Naive thymus-derived CD4-positive, alpha-beta T cell (primary cell): ENCODE data around the gene WARS2. TPM values are rescaled to one million over a fixed set of nuclear protein-coding genes. Genes with fewer than 3 reads are reported as not detected.
"Not testable (repeated sequence)": the region's sequence is repeated elsewhere in the genome, so short reads cannot be mapped to it uniquely, and the experiment has no call there.

Experiments used
- ATAC-seq: fragments of 150-1000 bp; cut with Tn5 transposase; 2 replicates; pipeline ENCODE4 v1.10.0; 2021; ENCODE audit warnings: mild to moderate bottlenecking, moderate library complexity
- CTCF ChIA-PET: fragments of 350-600 bp; sonication (Branson Sonifier 250); formaldehyde crosslinking; loops from one replicate; lab custom pipeline; 2021; ENCODE audit warnings: antibody characterized with exemption; lab: Charles Lee
- POLR2A ChIA-PET: fragments of 350-600 bp; sonication (Branson Sonifier 250); formaldehyde crosslinking; loops from one replicate; lab custom pipeline; 2021; ENCODE audit warnings: antibody characterized with exemption, inconsistent platforms; lab: Charles Lee
- DNase-seq, 9 donors: peaks; one replicate each; pipeline versions ENCODE4 v3.0.0 to v3.0.0-alpha.2; 2020 to 2022; ENCODE audit warnings: mixed read lengths in 1 of 9
- H3K27ac ChIP-seq: one replicate; pipeline ENCODE4 v1.7.0; 2013; ENCODE audit warnings: mild to moderate bottlenecking, low read depth, low read length, moderate library complexity
- H3K27me3 ChIP-seq, 2 donors: one replicate each; pipeline ENCODE4 v1.7.0; 2013; ENCODE audit warnings: low read length in 2 of 2, mild to moderate bottlenecking in 2 of 2, moderate library complexity in 2 of 2; ENCODE audit not compliant: control insufficient read depth in 2 of 2, insufficient read depth in 2 of 2
- H3K36me3 ChIP-seq, 3 experiments: 1 replicate in 2 of 3; 2 replicates in 1 of 3; pipeline ENCODE4 v1.7.0; 2013; ENCODE audit warnings: low read length in 3 of 3, mild to moderate bottlenecking in 3 of 3, moderate library complexity in 1 of 3; ENCODE audit not compliant: insufficient read depth in 3 of 3, control insufficient read depth in 2 of 3
- H3K4me1 ChIP-seq, 2 donors: one replicate each; pipeline ENCODE4 v1.7.0; 2013; ENCODE audit warnings: low read length in 2 of 2, mild to moderate bottlenecking in 2 of 2, moderate library complexity in 1 of 2; ENCODE audit not compliant: control insufficient read depth in 2 of 2, insufficient read depth in 2 of 2
- H3K4me3 ChIP-seq: 2 replicates; pipeline ENCODE4 v1.7.0; 2013; ENCODE audit warnings: mild to moderate bottlenecking, low read length
- H3K9me3 ChIP-seq, 3 experiments: 1 replicate in 2 of 3; 2 replicates in 1 of 3; pipeline ENCODE4 v1.7.0; 2013; ENCODE audit warnings: low read length in 3 of 3; ENCODE audit not compliant: control insufficient read depth in 2 of 3
- H3K27ac Mint-ChIP-seq, 9 donors: one replicate each; pipeline ENCODE4 v1.8.0; 2020 to 2022; ENCODE audit warnings: mixed read lengths in 9 of 9, mild to moderate bottlenecking in 8 of 9, moderate library complexity in 5 of 9, inconsistent platforms in 2 of 9
- H3K27me3 Mint-ChIP-seq, 5 donors: one replicate each; pipeline ENCODE4 v1.8.0; 2021 to 2022; ENCODE audit warnings: mixed read lengths in 5 of 5, mild to moderate bottlenecking in 1 of 5
- H3K36me3 Mint-ChIP-seq, 5 donors: one replicate each; pipeline ENCODE4 v1.8.0; 2020 to 2022; ENCODE audit warnings: mixed read lengths in 5 of 5, mild to moderate bottlenecking in 3 of 5, inconsistent platforms in 1 of 5
- H3K4me1 Mint-ChIP-seq, 7 donors: one replicate each; pipeline ENCODE4 v1.8.0; 2020 to 2022; ENCODE audit warnings: mixed read lengths in 7 of 7, mild to moderate bottlenecking in 3 of 7, inconsistent platforms in 1 of 7
- H3K4me3 Mint-ChIP-seq, 10 donors: one replicate each; pipeline ENCODE4 v1.8.0; 2020 to 2022; ENCODE audit warnings: mild to moderate bottlenecking in 10 of 10, mixed read lengths in 10 of 10, moderate library complexity in 6 of 10, inconsistent platforms in 2 of 10
- H3K9me3 Mint-ChIP-seq, 11 donors: one replicate each; pipeline ENCODE4 v1.8.0; 2020 to 2022; ENCODE audit warnings: mixed read lengths in 11 of 11, mild to moderate bottlenecking in 4 of 11, inconsistent platforms in 1 of 11, moderate library complexity in 1 of 11
- intact Hi-C, 2 donors: fragments of 100-400 bp; cut with micrococcal nuclease; formaldehyde crosslinking; loops; one replicate each; pipeline ENCODE4 v1.15.1; 2023
- polyA plus RNA-seq, 2 donors: library from polyadenylated mRNA; unstranded; fragments of 300-500 nt; fragmentation: Illumina TruSeq; gene quantifications; one replicate each; pipeline ENCODE4 v1.2.3, GENCODE V29; 2021
- total RNA-seq, 6 experiments: library from RNA in 5 of 6; stranded (reverse) in 5 of 6; gene quantifications; 1 replicate in 5 of 6; 2 replicates in 1 of 6; pipeline ENCODE4 v1.2.3 and lab custom pipeline; 2021 to 2026

Gene WARS2
- total and polyA plus RNA-seq, 7 experiments from 2014 or later, result 8.6 to 27.1 (median 11.5) TPM

DNA sequence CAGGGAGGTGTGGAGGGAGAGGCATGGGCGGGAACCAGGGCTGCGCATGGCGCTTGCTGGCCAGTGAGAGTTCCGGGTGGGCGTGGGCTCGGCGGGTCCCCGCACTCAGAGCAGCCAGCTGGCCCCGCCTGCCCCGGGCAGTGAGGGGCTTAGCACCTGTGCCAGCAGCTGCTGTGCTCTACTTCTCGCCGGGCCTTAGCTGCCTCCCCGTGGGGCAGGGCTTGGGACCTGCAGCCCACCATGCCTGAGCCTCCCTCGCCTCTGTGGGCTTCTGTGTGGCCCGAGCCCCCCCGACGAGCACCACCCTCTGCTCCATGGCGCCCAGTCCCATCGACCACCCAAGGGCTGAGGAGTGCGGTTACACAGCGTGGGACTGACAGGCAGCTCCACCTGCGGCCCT lies 38.6 kb upstream of the WARS2 start:
- Mint-ChIP-seq H3K27ac (no peak overlapping the region), H3K9me3 (peaks cover 6 to 61% (median 18%) of the 10 kb centered on the region in 11 donors), H3K36me3 (peaks cover 26 to 84% (median 68%) of the 10 kb centered on the region in 5 donors), H3K4me1 (peaks cover 0 to 2% (median 0%) of the 10 kb centered on the region in 7 donors), H3K4me3 (no peak overlapping the region), H3K27me3 (no peaks in the 10 kb centered on the region)
- Histone ChIP-seq H3K4me1 (no peaks in the 10 kb centered on the region), H3K27me3 (no peaks in the 10 kb centered on the region), H3K9me3 (peaks cover 0 to 5% (median 0%) of the 10 kb centered on the region in 3 experiments), H3K36me3 (peaks cover 0 to 11% (median 0%) of the 10 kb centered on the region in 3 experiments), H3K4me3 (no peak overlapping the region), H3K27ac (no peak overlapping the region)
- intact Hi-C loops, result no loop called here
- POLR2A ChIA-PET, result no interaction called here
- CTCF ChIA-PET, result no interaction called here
- no peak for ATAC-seq
- DNase-seq, result no peak

DNA sequence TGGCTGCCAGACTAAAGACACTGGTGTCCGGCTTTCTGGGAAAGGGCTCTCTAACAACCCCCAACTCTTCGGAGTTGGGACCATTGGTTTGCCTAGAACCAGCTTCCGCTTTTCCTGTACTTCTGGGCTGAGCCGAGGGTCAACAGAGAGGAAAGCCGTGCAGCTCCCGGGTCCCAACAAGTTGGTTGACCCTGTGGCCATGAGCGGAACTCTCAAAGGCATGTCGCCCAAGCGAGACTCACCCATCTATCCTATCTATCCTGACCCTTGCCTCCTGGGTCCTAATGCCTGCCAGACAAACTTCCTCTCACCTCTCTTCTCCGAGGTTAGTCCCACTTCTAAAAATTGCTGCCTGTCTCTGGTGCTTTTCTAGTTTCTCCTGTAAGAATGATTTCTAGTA lies 32.5 kb upstream of the WARS2 start:
- H3K4me1 Mint-ChIP-seq, CTCF ChIA-PET, ATAC-seq, POLR2A ChIA-PET, H3K4me3 ChIP-seq, H3K27ac ChIP-seq, intact Hi-C loops, DNase-seq, H3K4me1 ChIP-seq, H3K4me3 Mint-ChIP-seq, H3K9me3 ChIP-seq, H3K27me3 Mint-ChIP-seq, H3K36me3 ChIP-seq, H3K27ac Mint-ChIP-seq, H3K27me3 ChIP-seq: not testable (repeated sequence)
- H3K9me3 Mint-ChIP-seq, result peaks cover 6 to 69% (median 20%) of the 10 kb centered on the region in 11 donors
- peaks cover 23 to 92% (median 78%) of the 10 kb centered on the region in 5 donors for H3K36me3 Mint-ChIP-seq

DNA sequence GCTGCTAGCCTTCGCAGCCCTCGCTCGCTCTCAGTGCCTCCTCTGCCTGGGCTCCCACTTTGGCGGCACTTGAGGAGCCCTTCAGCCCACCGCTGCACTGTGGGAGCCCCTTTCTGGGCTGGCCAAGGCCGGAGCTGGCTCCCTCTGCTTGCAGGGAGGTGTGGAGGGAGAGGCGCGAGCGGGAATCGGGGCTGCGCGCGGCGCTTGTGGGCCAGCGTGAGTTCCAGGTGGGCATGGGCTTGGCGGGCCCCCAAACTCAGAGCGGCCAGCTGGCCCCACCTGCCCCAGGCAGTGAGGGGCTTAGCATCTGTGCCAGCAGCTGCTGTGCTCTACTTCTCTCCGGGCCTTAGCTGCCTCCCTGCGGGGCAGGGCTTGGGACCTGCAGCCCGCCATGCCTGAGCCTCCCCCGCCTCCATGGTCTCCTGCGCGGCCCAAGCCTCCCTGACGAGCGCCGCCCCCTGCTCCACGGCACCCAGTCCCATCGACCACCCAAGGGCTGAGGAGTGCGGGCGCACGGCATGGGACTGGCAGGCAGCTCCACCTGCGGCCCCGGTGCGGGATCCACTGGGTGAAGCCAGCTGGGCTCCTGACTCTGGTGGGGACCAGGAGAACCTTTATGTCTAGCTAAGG lies 31.0 kb upstream of the WARS2 start:
- Mint-ChIP-seq H3K36me3 (peaks cover 23 to 91% (median 82%) of the 10 kb centered on the region in 5 donors), H3K9me3 (peaks cover 0 to 64% (median 13%) of the 10 kb centered on the region in 11 donors)
- H3K27ac ChIP-seq, CTCF ChIA-PET, H3K4me1 ChIP-seq, H3K9me3 ChIP-seq, H3K27me3 ChIP-seq, H3K27ac Mint-ChIP-seq, H3K4me3 ChIP-seq, H3K4me1 Mint-ChIP-seq, H3K4me3 Mint-ChIP-seq, H3K36me3 ChIP-seq, ATAC-seq, H3K27me3 Mint-ChIP-seq, intact Hi-C loops, DNase-seq, POLR2A ChIA-PET: not testable (repeated sequence)

DNA sequence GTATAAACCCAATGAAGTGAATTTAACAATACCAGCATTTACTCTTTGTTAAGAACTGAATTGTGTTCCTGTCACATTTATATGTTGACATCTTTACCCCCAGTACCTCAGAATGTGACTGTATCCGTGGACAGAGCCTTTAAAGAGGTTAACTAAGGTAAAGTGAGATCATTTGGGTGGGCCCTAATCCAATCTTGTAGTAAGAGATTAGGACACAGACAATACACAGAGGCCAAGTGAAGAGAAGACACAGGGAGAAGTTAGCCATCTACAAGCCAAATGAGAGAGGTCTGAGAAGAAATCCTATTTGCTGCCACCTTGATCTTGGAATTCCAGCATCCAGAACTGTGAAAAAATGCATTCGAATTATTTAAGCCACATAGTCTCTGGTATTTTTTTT lies 22.9 kb upstream of the WARS2 start:
- no peak overlapping the region for H3K4me3 Mint-ChIP-seq
- no peaks in the 10 kb centered on the region for H3K27me3 Mint-ChIP-seq
- Histone ChIP-seq H3K4me1 (no peaks in the 10 kb centered on the region), H3K27ac (no peak overlapping the region), H3K36me3 (peaks cover 0 to 23% (median 0%) of the 10 kb centered on the region in 3 experiments), H3K9me3 (no peaks in the 10 kb centered on the region), H3K27me3 (no peaks in the 10 kb centered on the region), H3K4me3 (no peak overlapping the region)
- H3K4me1 Mint-ChIP-seq, result peaks cover 0 to 3% (median 0%) of the 10 kb centered on the region in 7 donors
- peaks cover 0 to 9% (median 1%) of the 10 kb centered on the region in 11 donors for H3K9me3 Mint-ChIP-seq
- ATAC-seq (no peak), DNase-seq (no peak)
- ChIA-PET POLR2A (no interaction called here), CTCF (no interaction called here)
- intact Hi-C loops, result no loop called here
- H3K36me3 Mint-ChIP-seq, result peaks cover 15 to 83% (median 71%) of the 10 kb centered on the region in 5 donors
- H3K27ac Mint-ChIP-seq, result no peak overlapping the region

DNA sequence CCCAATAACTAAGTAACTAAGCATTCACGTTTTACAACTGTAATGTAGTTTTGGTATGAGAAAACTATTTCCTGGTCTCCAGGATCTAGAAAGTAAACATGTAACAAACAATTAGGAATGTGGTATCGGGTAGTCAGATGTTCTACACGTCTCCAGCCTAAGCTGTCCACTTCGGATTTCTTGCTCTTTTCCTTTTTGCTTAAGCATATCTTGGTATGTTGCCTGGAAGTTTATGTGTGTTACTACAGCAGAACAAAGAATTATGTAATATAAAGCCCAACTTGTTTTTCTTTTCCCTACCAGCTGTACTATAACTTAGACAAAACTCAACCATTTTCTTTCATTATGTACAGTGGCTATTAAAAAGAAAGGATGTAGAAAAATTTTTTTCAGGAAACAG lies 20.4 kb upstream of the WARS2 start:
- H3K27ac Mint-ChIP-seq, result no peak overlapping the region
- no peaks in the 10 kb centered on the region for H3K4me1 ChIP-seq
- ATAC-seq, result no peak
- no peak for DNase-seq
- no peaks in the 10 kb centered on the region for H3K27me3 ChIP-seq
- no peak overlapping the region for H3K4me3 ChIP-seq
- ChIA-PET POLR2A (no interaction called here), CTCF (no interaction called here)
- H3K36me3 Mint-ChIP-seq, result peaks cover 21 to 86% (median 63%) of the 10 kb centered on the region in 5 donors
- H3K9me3 Mint-ChIP-seq, result peaks cover 0 to 2% (median 0%) of the 10 kb centered on the region in 11 donors
- H3K9me3 ChIP-seq, result no peaks in the 10 kb centered on the region
- H3K4me3 Mint-ChIP-seq, result no peak overlapping the region
- intact Hi-C loops, result no loop called here
- H3K27me3 Mint-ChIP-seq, result no peaks in the 10 kb centered on the region
- H3K4me1 Mint-ChIP-seq, result peaks cover 0 to 5% (median 2%) of the 10 kb centered on the region in 7 donors
- peaks cover 0 to 31% (median 0%) of the 10 kb centered on the region in 3 experiments for H3K36me3 ChIP-seq
- no peak overlapping the region for H3K27ac ChIP-seq

DNA sequence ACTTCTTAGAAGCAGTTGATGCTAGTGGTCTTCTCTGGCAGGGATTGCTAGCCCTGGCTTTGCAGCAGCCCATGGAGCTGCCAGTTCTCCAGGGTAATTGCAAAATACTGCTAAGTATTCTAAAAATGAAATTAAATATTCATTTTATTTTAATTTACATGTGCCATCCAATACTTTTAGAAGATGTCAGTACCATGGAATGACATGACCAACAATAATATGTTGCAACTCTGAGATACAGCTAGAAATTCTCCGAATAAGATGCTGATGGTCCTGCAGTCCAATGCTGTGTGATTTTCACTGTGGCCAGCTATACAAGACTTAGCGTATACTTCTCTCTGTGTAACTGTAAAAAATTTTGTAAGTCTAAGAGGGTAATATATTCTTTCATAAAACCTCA lies 20.0 kb upstream of the WARS2 start:
- Histone ChIP-seq H3K4me1 (no peaks in the 10 kb centered on the region), H3K4me3 (no peak overlapping the region), H3K27ac (no peak overlapping the region), H3K36me3 (peaks cover 0 to 31% (median 0%) of the 10 kb centered on the region in 3 experiments), H3K9me3 (no peaks in the 10 kb centered on the region), H3K27me3 (no peaks in the 10 kb centered on the region)
- Mint-ChIP-seq H3K36me3 (peaks cover 19 to 87% (median 64%) of the 10 kb centered on the region in 5 donors), H3K9me3 (peaks cover 0 to 4% (median 0%) of the 10 kb centered on the region in 11 donors), H3K4me1 (peaks cover 0 to 7% (median 5%) of the 10 kb centered on the region in 7 donors), H3K27me3 (no peaks in the 10 kb centered on the region), H3K4me3 (no peak overlapping the region), H3K27ac (no peak overlapping the region)
- DNase-seq, result no peak
- no peak for ATAC-seq
- CTCF ChIA-PET, result no interaction called here
- POLR2A ChIA-PET, result no interaction called here
- intact Hi-C loops, result no loop called here

DNA sequence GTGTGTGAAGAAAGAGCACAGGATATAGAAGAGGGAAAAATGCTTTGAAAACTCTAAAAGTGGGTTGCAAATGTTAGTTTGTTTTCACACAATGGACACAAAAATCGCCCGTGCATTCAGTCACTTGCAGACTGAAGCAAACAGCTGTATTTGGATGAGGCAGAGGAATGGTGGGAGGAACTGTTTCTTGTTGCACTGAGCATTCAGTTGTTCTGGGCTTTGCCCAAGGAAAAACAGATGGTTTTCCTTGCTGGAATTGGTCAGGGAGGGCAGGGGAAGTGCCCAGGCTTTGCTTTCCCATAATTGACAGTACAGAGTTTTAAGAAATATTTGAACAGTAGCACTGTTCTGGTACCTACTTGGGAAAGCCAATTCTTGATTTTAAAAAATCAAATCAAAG lies 19.5 kb upstream of the WARS2 start:
- Histone ChIP-seq H3K36me3 (peaks cover 0 to 31% (median 0%) of the 10 kb centered on the region in 3 experiments), H3K4me3 (no peak overlapping the region), H3K27me3 (no peaks in the 10 kb centered on the region), H3K4me1 (no peaks in the 10 kb centered on the region), H3K9me3 (no peaks in the 10 kb centered on the region), H3K27ac (no peak overlapping the region)
- intact Hi-C loops, result no loop called here
- ATAC-seq, result no peak
- POLR2A ChIA-PET, result no interaction called here
- Mint-ChIP-seq H3K4me3 (no peak overlapping the region), H3K4me1 (peaks cover 0 to 10% (median 7%) of the 10 kb centered on the region in 7 donors), H3K9me3 (peaks cover 0 to 4% (median 0%) of the 10 kb centered on the region in 11 donors), H3K27ac (no peak overlapping the region), H3K27me3 (no peaks in the 10 kb centered on the region), H3K36me3 (peaks cover 17 to 87% (median 66%) of the 10 kb centered on the region in 5 donors)
- CTCF ChIA-PET, result no interaction called here
- DNase-seq, result no peak
